Kidney (tissue), 14 donors: ENCODE measurements around the gene GRIK3. TPM values are rescaled to one million over a fixed set of nuclear protein-coding genes. Genes with fewer than 3 reads are reported as not detected.

Experiments used
- DNase-seq, 5 donors: peaks; one replicate each; pipeline ENCODE4 v3.0.0-alpha.2; 2013 to 2020
- FAIRE-seq: peaks from 2 replicates; lab custom pipeline; 2012; peaks lifted over from hg19 to GRCh38; lab: Jason Lieb, UNC
- H3K27ac ChIP-seq, 2 donors: one replicate each; pipeline ENCODE4 v1.7.0; 2013; ENCODE audit warnings: low read depth in 2 of 2, low read length in 2 of 2, inconsistent platforms in 1 of 2
- H3K27me3 ChIP-seq: one replicate; pipeline ENCODE4 v1.7.1; 2013; ENCODE audit warnings: low read length, inconsistent platforms; ENCODE audit not compliant: control insufficient read depth, insufficient read depth
- H3K36me3 ChIP-seq, 3 donors: one replicate each; pipeline versions ENCODE4 v1.7.0 to v1.7.1; 2013; ENCODE audit warnings: low read length in 3 of 3, control low read depth in 1 of 3, inconsistent platforms in 1 of 3; ENCODE audit not compliant: insufficient read depth in 3 of 3, control insufficient read depth in 2 of 3
- H3K4me1 ChIP-seq, 3 donors: one replicate each; pipeline versions ENCODE4 v1.7.0 to v1.7.1; 2013; ENCODE audit warnings: low read length in 3 of 3, inconsistent platforms in 1 of 3, low read depth in 1 of 3; ENCODE audit not compliant: control insufficient read depth in 2 of 3, insufficient read depth in 2 of 3
- H3K4me3 ChIP-seq, 3 donors: one replicate each; pipeline versions ENCODE4 v1.7.0 to v1.8.1; 2013; ENCODE audit warnings: low read length in 3 of 3, control low read depth in 1 of 3, inconsistent platforms in 1 of 3
- H3K9ac ChIP-seq, 3 donors: one replicate each; pipeline versions ENCODE4 v1.7.0 to v1.7.1; 2013; ENCODE audit warnings: low read length in 3 of 3, control low read depth in 1 of 3, inconsistent platforms in 1 of 3
- H3K9me3 ChIP-seq, 3 donors: one replicate each; pipeline versions ENCODE4 v1.7.0 to v1.7.1; 2013; ENCODE audit warnings: low read length in 3 of 3, control low read depth in 1 of 3, inconsistent platforms in 1 of 3; ENCODE audit not compliant: control insufficient read depth in 2 of 3, insufficient read depth in 1 of 3
- intact Hi-C: fragments of 100-400 bp; cut with DNase I; formaldehyde crosslinking; loops from one replicate; pipeline ENCODE4 v1.11.1; 2022
- polyA plus RNA-seq: library from polyadenylated mRNA; stranded (reverse); fragments of 350-450 nt; fragmentation: Illumina TruSeq; extraction: RNeasy Lipid Tissue Mini Kit (QIAGEN cat#74804); gene quantifications from one replicate; pipeline ENCODE4 v1.2.3, GENCODE V29; 2014; ENCODE audit warnings: low read depth, low replicate concordance; ENCODE audit not compliant: insufficient read depth
- total RNA-seq: library from RNA; stranded (reverse); fragmentation: NEBNext Ultra II Directional; extraction: Animal tissue kit (Norgen Biotek cat#: 25700); gene quantifications from one replicate; pipeline ENCODE4 v1.2.1, GENCODE V29; 2021
- TF ChIP-seq, protein P1 (sequence below): IDR thresholded peaks from 3 replicates; pipeline ENCODE4 v1.5.1; 2012; ENCODE audit warnings: mild to moderate bottlenecking, moderate library complexity, borderline replicate concordance; ENCODE audit not compliant: insufficient read depth; ENCODE audit errors: extremely low read depth
- donor health status: control.
- donor health status: control.
- donor health status: control.
- donor health status: control.
- donor health status: control.
- donor health status: DM: yes; HTN: yes; CAD: no.
- donor health status: Normal renal cell carcinoma (clear cell type).

GRIK3 gene
- total and polyA plus RNA-seq, 2 donors from 2014 or later = 0.06 to 0.38 TPM

DNA sequence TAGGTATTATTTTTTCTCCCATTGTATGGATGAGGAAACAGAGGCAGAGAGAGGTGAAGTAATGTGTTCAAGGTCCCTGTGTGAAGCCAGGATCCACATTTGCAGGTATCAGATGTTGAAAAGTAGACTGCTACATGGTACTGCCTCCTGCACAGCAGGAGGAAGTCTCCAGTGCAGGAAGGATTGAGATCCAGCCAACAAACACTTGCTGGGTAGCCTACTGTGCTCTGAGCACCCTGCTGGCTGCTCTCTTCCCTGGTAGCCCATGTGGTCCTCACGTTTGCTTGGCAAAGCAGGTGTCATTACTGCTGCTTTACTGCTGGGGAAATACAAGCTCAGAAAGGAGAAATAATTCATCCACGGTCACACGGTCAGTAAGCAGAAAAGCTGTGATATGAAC is 21.3 kb upstream of the GRIK3 start:
- intact Hi-C loops = no loop called here
- TF ChIP-seq, protein P1, sequence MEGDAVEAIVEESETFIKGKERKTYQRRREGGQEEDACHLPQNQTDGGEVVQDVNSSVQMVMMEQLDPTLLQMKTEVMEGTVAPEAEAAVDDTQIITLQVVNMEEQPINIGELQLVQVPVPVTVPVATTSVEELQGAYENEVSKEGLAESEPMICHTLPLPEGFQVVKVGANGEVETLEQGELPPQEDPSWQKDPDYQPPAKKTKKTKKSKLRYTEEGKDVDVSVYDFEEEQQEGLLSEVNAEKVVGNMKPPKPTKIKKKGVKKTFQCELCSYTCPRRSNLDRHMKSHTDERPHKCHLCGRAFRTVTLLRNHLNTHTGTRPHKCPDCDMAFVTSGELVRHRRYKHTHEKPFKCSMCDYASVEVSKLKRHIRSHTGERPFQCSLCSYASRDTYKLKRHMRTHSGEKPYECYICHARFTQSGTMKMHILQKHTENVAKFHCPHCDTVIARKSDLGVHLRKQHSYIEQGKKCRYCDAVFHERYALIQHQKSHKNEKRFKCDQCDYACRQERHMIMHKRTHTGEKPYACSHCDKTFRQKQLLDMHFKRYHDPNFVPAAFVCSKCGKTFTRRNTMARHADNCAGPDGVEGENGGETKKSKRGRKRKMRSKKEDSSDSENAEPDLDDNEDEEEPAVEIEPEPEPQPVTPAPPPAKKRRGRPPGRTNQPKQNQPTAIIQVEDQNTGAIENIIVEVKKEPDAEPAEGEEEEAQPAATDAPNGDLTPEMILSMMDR = no peak
- DNase-seq (no peak), FAIRE-seq (no peak)
- no peak overlapping the region for H3K4me3 ChIP-seq
- no peak overlapping the region for H3K27ac ChIP-seq
- no peaks in the 10 kb centered on the region for H3K36me3 ChIP-seq
- no peaks in the 10 kb centered on the region for H3K9me3 ChIP-seq
- no peak overlapping the region for H3K9ac ChIP-seq
- H3K4me1 ChIP-seq = no peaks in the 10 kb centered on the region
- no peaks in the 10 kb centered on the region for H3K27me3 ChIP-seq

DNA sequence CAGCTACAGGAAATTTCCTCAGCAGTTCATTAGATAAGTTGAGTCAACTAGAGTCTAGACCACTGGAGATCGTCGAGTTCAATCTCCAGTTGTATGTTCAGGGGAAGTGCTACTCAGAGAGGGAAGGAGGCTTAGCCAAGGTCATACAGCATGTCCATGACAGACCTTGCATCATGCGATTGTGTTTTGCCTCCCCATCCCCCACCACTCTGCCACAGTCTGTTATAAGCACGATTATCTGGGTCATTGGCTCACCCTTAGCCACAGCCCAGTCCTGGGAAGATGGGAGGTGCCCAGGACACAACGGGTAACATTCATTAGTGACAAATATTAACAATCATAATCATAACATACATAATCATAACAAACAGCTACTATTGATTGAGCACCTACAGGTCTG is 18.9 kb upstream of the GRIK3 start:
- Histone ChIP-seq H3K9me3 (no peaks in the 10 kb centered on the region), H3K4me3 (no peak overlapping the region), H3K36me3 (no peaks in the 10 kb centered on the region), H3K9ac (no peak overlapping the region), H3K27me3 (no peaks in the 10 kb centered on the region), H3K4me1 (no peaks in the 10 kb centered on the region), H3K27ac (no peak overlapping the region)
- intact Hi-C loops = no loop called here
- DNase-seq (no peak), FAIRE-seq (no peak)
- TF ChIP-seq, protein P1 = no peak

DNA sequence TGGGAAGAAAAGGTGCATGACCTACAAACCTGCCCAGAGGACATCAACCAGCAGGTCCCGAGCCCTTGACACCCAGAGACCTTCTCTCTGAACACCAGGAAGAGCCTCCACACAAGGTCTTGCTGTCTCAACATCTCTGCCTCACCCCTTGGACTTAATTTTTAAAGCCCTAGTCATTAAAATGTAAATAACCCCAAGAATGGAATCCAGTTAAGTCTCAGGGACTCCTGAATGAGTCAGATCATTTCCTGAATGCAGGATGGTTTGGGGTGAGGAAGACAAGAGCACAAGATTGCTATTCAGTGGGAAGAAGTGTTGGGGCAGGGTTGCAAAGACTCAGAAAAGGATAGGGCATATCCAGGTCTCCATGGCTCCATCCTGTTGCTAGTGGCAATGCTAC is 17.8 kb upstream of the GRIK3 start:
- DNase-seq = no peak
- Histone ChIP-seq H3K9ac (no peak overlapping the region), H3K36me3 (no peaks in the 10 kb centered on the region), H3K27ac (no peak overlapping the region), H3K27me3 (no peaks in the 10 kb centered on the region), H3K9me3 (no peaks in the 10 kb centered on the region), H3K4me1 (no peaks in the 10 kb centered on the region), H3K4me3 (no peak overlapping the region)
- TF ChIP-seq, protein P1 = no peak
- FAIRE-seq = no peak
- intact Hi-C loops = no loop called here

DNA sequence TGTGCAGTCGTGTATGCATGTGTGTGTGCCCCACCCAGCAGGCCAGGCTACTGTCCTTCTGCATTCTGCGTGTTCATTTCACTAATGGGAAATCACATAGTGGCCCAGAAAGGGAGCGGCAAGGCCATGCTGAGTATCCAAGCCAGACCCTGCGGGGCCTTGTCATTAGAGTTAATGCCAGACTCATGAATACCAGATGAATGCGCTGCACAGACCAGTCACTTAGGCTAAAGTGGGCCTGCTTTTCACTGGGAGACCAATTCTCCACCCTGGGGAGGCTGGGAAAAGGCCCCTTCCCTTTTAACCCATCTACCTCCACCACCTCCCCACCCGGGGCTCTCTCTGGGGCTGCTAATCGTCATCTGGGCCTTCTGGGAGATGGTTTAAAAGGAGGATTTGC is 17.0 kb upstream of the GRIK3 start:
- FAIRE-seq (no peak), DNase-seq (no peak)
- Histone ChIP-seq H3K36me3 (no peaks in the 10 kb centered on the region), H3K9ac (no peak overlapping the region), H3K4me1 (no peaks in the 10 kb centered on the region), H3K9me3 (no peaks in the 10 kb centered on the region), H3K27ac (no peak overlapping the region), H3K27me3 (no peaks in the 10 kb centered on the region), H3K4me3 (no peak overlapping the region)
- intact Hi-C loops = no loop called here
- TF ChIP-seq, protein P1 = no peak
